GM19193 (cell line): ENCODE results near the gene MMP24OS.

Source experiments
- POLR2A ChIP-seq: IDR thresholded peaks from 4 replicates; pipeline ENCODE4 v1.6.1; 2011; ENCODE audit not compliant: insufficient read depth, insufficient read length; ENCODE audit errors: extremely low read depth

The MMP24OS gene

DNA sequence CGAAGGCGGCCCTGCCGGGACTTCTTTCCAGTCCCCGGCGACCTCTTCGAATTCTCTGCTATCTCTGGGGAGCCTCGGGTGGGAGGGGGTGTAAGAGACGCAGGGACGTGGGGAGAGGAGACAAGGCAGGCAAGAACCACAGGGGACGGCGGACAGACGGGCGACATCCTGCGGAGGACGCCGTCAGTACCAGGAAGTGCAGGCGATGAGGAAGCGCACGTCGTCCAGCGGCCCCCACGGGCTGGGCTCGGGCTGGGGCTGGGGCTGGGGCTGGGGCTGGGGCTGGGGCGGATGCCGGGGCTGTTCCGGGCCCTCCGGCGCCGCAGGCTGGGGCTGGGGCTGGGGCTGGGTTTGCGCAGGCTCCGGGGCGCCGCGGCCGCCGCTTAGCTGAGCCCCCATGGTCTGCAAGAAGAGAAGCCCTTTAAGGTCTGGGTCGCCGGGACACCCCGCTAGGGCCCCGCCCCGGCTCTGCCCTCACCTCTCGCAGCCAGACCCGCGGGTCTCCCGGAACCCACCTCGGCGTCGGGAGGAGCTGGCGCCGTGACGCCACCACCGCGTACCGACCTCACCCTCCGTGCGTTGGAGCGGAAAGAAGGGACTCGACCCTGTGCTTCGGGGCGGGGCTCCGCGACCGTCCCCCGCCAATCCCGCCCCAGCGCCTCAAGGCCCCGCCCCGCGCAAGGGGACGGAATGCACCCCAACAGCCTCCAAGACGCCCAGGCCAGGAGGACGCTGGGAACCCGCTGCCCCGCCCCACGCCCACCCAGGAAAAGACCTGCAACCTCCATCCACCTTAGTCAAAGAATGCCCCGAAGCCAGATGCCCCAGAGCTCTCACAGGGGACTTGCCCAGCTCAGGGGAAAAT is at the start of gene MMP24OS:
MMP24OS (minus strand) TSS at position 592 of the 865 bp plus-strand sequence; CDS start at position 399, 193 bp downstream.
- peak; percentile 90 for TF ChIP-seq POLR2A

DNA sequence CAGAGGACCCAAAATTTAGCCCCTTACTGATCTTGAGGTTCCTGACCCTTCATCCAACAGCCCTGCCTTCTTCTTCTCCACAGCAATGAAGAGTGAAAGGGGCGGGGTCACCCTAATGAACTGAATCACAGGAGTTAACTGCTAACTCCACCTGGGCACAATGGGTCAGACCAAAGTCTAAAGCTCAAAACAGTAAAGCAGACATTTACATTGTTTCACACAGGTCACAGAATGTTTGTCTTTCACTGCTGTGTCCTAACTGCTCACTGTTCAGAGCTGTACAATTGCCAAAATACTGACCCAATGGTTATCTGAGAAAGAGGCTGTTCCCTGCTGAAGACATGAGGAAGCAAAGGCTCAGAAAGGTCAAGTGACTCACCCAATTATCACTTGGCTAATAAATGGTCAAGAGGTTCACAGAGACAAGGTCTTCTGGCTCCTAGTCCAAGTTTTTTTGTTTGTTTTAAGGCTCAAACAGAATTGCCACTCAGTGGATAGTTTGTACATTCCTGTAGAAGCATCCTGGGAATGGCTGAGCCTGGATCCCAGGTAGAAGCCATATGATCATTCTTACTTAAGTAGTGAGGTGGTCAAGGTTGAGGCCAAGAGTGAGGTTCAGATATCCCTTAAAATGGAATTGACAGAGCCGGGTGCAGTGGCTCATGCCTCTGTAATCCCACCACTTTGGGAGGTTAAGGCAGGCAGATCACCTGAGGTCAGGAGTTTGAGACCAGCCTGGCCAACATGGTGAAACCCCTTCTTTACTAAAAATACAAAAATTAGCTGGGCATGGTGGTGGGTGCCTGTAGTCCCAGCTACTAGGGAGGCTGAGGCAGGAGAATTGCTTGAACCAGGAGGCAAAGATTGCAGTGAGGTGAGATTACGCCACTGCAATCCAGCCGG is 49.4 kb upstream of the MMP24OS start:
- no peak for TF ChIP-seq POLR2A

DNA sequence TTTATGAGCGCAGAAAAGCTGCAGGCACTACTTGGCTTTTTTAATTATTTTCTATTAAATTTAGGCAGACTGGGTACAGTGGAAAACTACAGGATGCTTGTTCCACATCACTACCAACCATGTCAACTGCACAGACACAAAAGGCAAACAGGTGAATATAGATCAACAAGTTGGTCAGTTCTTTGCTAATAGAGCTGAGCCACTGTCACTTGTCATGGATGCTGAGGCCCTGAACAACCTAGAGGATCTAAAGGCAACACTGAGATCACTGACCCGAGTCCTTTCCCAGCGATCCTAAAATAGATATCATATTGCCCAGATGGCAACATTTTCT is 48.8 kb upstream of the MMP24OS start:
- no peak for TF ChIP-seq POLR2A

DNA sequence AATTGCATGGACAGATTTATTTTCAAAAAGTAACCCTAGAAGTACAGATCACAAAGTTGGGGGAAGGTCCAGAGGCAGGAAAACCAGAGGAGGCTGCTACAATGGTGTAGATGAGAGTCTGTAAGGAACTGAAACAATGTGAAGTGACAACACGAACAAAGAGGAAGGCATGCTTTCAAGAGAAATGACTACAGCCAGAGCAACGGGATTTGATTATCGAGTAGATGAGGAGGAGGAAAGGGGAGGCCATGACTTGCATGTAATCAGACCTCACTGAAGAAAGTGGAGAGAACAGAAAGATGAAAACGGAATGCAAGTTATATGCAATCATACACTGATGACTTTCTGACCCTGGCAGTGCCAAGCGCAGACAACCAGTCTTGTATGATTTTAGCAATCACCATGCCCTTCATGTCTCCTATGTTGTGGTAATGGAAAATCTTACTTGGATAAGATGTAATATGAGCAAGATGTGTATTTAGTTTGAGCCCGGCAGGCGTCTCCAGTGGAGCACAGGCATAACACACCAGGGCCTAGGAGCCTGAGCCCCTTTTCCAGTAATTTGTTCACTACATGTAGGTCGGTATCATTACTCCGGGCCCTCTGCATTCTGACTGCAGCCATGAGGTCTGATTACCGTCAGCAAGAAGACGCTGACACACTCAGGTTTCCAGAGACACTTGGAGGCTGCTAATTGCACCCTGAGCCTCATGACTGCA is 48.3 kb upstream of the MMP24OS start:
- TF ChIP-seq POLR2A = no peak

DNA sequence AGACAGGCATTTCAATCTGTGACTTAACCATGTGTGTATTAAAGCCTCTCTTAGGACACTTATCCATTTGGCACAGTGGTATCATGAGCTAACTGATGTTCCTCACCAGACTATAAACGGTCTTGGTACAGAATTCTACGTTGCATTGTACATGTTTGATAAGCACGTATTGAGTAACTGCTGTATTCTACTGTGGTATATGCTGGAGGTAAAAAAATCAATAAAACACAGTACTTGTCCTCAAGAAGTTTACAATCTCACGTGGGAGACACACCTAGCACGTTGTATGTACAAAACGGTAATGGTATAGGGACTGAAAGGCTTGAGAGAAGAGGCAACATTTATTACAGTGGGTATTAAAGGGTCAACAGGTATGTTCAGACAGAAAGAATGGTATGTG is 47.5 kb upstream of the MMP24OS start:
- no peak for TF ChIP-seq POLR2A

DNA sequence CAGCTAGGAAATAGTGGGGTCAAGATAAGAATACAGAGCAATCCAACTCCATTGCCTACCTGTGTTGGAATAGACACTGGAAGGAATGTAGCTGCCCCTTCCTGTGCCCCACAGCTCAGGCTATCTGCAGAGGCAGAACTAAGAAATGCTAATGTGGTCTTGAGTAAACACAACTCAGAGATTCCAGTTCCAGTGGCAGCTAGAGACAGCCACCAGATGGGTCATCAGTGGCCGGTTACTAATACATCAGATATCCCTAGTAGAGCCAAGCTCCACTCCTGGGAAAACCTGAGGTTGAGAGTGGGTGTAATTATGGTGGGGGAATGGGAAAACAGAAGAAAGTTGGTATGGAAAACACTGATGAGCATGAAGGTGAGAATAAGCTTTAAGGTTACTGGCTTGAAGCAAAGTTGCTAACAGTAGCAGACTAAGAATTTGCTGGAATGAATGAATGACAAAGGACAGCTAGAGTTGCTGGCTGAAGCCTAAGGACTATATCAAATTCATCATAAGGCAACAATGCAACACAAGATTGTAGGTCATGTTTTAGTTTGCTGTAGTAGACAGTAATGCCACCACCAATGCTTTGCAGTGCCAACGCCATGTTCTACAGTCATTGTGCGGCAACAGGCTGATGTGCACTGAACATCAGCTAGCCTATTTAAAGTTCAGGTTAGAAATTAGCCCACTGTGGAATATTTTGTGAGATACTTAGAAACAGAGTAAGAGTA is 42.6 kb upstream of the MMP24OS start:
- TF ChIP-seq POLR2A = no peak

DNA sequence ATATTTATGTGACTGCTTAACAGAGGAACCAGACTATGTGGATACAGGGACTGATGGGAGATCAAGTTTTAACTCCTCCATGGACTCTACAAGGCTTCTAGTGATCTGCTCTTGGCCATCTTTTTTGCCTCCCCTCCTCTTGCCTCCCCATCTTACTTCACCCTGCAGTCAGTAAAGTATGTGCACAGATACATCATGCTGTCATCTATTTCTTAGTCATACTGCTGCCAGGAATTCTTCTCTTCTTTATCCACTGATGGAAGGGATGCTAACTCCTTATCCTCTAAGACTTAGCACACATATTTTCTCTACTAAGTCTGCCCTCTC is 41.9 kb upstream of the MMP24OS start:
- no peak for TF ChIP-seq POLR2A

DNA sequence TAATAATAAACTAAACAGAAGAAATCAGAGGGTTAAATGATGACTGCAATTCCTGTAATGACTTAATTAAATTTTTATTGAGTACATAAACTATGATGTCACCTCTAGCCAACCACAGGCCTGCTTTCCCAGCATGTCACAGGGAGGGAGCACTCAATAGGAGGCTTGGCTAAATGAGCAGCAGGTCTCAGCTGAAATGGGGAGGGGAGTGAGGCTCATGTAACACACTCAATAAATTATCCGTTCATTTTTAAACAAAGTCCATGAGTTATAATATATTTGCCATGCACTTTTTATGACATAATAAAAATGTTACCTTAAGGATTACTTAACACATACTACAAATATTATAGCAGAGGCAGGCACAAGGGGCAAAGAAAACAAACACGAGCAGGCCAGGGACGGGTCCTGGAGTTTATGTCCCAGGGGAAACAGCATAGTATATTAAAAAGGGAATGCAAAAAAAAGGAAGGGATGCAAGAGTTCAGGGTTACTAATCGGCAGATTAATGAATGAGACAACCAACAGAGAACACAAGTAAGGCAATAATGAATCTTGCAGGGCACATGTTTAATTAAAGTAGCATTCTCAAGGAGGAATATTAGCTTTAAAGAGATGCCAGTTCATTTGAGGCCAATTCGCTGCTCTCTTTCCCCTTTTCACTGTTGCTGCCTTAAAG is 41.4 kb upstream of the MMP24OS start:
- no peak for TF ChIP-seq POLR2A

DNA sequence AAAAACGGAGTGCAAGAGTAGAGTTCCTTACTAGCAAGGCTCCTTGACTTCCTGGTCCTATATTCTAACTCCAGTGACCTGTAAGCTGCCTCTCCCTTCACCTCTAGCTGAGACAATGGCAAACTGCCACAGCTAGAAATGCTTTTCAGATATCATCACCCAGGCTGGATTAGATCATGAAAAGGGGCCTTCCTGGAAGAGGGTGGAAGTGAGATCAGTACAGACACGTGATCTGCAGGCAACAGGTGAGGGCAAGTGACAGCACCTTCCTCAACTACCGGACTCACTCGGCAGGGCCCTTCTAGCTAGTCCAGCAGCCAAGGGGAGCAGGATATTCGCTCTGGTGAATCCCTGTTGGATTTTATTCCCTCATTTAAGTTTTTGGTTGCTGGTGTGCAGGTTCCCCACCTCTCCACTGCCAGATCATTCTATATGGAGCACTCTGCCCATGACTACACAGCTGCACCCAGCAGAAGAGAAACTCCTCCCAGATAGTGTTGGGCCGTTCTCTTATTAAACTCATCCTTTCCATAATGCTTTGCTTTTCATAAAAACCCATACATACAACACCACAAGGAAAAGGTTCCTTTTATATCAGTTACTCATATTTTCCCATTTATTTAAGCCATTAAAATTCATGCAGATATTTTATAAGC is 40.7 kb upstream of the MMP24OS start:
- TF ChIP-seq POLR2A = no peak

DNA sequence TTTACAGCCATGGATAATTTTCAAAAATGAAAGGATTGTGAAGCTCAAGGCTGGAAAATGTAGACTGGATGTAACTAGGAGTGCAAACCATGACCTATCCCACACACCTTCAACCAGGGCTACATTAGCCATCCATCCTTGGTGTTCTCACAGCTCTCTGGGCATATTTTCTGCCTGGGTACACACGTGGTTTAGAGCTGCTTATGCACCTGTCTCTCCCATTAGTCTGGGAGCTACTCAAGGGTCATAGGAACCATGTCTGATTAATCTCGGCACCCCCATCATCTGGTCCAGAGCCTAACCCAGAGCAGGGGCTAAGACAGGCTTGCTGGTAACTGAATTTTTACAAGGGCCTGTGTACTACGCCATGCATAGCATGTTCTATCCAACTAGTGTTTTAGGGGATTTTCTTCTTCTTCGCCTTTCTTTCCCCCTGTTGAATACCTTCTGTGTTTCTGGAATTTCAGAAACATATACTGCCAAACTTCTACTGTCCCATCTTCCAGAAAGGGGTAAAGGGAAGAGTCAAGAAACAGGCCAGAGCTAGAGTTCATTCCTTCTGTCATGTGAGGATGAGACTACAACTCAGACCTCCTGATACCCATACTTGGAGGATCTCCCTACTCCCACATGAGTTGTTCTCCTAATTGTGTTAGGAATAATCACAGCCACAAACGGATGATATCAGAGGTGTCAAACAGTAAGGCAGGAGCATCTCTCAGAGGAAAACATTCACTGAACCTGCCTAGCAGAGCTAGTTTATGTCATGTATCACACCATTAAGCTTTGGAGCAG is 39.7 kb upstream of the MMP24OS start:
- TF ChIP-seq POLR2A = no peak

DNA sequence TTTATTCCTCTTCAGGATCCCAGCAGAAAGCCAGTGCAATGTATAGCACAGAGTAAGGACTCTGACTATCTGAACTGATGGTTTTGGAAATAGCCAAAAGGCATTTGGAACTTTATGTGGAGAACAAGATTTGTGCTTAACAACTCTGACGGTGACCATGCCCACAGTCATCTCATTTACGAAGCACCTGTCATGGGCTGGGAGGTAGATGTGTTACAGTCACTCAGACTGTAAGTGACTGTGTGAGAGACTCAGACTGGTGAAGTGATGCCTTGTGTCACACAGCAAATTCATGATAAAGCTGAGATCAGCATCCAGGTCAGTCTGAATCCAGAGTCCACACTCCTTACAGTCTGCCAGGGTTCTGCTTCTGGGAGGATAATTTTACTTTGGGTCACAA is 38.2 kb upstream of the MMP24OS start:
- no peak for TF ChIP-seq POLR2A

DNA sequence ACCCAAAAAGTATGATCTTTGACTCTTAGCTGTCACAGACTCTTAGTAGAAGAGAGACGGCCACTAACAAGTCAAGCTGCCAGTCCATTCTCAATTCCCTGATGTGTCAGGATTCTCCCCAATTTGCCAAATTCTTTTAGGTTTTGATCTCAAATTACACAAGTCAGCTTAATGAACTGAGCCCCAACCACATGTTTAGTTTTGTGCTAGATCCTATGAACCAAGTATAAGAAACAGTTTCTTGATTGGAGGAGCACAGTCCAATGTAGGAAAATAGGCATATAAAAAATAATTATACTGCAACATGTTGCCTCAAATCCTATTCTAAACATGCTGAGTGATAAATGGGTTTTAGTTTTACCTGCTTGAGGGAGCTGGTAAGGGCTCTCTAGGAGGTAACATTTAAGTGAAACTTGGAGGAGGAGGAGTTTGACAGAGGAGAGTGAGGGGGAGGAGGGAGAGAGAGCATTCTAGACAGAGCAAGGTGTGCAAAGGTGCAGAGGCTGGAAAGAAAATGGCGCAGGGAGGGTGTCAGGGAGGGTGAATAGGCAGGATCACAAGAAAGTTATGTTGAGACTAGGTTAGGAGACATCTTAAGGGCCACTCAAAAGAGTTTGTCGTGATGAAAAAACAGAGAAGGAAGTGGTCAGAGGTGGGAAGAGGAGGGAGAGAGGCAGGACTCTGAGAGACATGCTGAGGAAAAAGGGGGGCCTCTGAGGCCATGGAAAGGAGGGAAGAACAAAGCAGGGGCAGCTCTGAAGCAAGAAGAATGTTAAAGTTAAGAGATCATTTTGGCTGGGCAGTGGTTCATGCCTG is 37.1 kb upstream of the MMP24OS start:
- no peak for TF ChIP-seq POLR2A

DNA sequence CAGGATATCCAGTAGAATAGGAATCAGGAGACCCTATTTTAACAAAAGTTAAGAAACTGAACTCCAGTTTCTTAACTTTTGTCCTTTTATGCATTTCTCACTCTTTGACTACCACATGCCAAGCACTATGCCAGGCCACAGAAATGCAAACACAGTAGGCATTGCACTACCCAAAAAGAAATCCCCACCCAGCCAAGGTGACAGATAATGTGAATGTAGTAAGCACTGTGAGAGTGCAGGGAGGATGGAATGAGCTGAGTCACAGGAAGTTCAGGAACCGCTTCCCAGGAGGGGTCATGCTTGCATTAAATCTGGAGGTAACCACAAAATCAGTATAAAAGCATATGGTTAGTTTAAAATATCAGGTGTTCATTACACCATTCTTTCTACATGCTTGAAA is 34.4 kb upstream of the MMP24OS start:
- TF ChIP-seq POLR2A = no peak

DNA sequence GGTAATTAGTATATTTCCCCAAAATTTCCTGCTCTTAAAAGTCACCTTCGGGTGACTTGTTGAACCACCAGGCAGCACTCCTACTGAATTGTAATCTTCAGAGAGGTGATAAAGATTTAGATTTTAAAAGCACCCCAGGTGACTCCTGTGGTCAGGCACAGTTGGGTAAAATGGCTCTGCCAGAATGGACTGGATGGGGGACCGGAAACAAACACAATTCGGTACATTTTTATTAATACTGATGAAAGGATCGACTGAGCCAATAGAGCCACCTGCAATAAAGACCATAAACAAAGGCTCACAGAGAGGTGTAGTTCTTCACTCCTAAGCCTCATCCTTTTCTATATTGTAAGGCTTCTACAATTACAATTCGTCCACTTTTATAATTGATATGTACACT is 33.9 kb upstream of the MMP24OS start:
- TF ChIP-seq POLR2A = no peak
